GM21360 (cell line): ENCODE data around the gene CD59.

Experiments used
- ATAC-seq: cut with Tn5 transposase; IDR thresholded peaks from one replicate; pipeline ENCODE4 v1.9.1; 2021; ENCODE audit warnings: mild to moderate bottlenecking, moderate library complexity; ENCODE audit not compliant: unreplicated experiment

The CD59 gene, protein sequence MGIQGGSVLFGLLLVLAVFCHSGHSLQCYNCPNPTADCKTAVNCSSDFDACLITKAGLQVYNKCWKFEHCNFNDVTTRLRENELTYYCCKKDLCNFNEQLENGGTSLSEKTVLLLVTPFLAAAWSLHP

DNA sequence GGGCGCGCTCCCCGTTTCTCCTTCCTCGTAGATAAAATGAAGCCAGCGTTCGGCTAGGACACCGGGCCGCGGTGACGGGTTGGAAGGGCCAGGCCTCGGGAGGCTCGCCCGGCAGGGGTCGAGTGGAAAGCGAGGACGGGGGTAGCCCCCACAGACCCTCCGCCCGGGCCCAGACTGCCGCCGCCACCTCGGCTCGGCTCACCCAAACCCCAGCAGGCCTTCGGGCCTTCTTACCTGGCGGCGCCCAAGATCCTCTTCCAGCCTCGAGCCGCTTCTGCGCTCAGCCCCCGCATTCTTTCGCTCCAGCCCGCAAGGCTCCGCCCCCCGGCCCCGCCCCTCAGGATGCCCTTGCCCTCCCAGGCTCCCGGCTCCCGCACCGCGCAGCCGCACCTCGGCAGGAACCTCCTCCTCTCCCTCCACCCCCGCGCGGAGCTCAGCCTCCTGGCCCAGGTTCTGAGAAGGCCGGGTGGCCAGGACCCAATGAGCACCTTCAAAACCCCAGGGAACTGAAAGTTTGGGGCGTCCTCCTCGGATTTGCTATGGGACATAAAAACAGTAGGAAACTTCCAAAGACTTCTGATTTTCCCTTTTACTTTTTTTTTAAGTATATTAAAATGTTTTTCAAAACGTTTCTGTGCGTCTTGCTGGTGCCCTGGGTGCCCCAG is at the start of gene CD59:
CD59 (minus strand) TSS at position 276 of the 665 bp plus-strand sequence. CDS start 13,978 bp downstream, outside the sequence.
- peak; percentile 68 for ATAC-seq

DNA sequence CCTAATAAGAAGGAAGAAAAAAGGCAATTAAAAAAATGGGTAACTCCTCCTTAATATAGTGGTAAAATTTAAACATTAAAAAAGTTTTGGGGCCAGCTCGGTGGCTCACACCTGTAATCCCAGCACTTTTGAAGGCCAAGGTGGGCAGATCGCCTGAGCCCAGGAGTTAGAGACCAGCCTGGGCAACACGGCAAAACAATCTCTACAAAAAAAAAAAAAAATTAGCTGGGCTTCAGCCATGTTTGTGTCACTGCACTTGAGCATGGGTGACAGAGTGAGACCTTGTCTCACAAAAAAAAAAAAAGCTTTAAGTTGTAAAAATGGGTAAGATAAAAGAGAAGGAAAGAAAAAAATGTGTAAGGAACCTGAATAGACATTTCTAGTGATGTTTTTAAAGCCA is 49.4 kb upstream of the CD59 start:
- no peak for ATAC-seq

DNA sequence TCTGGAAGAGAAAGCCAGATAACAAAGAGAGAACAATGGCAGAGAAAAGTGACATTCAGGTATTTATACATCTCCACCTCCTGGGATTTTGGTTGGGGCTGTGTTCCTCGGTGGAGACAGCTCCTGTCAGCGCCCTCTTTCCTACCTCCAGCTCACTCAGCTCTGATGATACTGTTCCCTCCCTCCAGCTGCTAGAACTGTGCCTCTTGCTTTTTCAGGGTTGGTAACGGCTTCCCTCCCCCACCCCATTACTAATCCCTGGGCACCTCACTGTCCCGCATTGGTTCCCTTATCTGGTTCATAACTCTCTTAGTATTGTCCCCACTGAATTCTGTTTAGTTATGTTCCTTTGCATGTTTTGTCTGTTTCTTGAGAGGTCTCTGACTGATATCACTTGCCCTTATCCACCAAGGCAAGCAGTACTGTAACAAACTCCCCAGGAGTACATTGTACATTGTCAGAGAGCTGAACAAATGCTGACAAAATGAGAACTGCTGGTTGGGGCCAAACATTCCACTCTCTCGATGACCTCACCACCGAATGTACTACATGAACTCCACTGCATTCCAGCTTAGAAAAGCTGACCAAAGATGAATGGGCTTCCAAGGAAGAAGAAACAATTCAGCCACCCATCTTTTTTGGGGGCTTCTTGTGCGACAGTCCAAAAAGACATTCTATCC is 43.8 kb upstream of the CD59 start:
- no peak for ATAC-seq

DNA sequence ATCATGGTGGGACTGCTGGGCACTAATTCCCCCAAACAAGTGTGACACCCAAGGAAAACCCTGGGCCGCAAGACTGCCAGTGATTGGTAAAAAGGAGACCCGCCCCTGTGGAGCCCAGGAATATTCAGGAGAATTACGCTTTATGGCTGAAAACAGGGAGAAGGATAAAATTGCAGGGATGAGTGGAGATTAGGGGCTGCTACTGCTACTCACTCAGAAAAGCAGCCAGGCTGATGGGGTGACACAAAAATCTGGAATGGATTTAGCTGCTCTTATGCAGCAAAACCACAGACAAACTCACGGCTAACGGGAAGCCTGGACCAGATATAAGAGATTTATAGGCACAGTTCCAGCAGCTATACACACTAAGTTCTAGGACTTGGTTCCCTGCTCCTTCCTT is 42.5 kb upstream of the CD59 start:
- no peak for ATAC-seq

DNA sequence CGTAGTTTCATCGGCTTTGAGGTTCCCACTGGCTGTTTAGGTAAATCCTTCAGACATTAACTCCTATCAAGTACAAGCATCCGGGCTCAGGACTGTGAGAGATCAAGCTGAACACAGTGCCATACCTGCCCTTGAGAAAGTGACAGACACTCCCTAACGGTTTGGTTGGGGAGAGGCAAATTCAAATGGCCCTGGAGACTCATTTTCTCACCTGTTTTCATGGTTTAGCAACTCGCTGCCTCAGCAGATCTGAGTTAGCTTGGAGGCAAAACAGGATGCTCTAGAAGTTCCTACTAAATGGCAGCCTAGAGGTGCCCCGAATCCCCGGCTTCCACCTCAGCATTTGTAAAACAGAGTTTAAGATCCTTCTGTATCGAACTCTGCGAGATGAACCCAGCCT is 41.7 kb upstream of the CD59 start:
- no peak for ATAC-seq

DNA sequence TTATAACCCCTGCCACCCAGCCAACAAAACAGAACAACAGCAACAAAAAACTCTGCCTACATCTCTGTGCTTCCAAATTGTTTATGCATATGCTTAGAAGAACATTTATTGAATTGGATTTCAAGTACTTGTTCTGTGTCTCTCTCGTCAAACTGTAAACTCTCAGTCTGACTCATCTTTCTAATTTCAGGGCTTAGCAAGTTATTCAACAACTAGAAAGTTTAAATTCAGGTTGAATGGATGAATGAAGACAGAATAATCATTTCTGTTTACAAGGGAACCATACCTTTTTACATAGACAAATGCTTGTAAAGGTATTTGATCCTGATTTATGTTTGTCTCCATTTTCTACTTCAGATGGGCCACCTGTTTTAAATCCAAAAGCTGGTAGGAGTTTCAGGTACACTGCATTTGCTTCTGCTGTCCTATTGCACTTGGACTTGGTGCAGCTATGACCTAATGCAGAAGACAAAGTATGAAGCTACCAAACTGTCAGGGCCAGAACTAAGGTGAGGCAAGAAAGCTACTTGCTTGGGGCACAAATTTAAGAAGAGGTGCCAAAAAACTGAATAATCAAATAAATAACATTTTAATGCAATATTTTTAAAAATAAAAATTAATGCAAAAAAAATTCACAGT is 39.7 kb upstream of the CD59 start:
- ATAC-seq, result no peak

DNA sequence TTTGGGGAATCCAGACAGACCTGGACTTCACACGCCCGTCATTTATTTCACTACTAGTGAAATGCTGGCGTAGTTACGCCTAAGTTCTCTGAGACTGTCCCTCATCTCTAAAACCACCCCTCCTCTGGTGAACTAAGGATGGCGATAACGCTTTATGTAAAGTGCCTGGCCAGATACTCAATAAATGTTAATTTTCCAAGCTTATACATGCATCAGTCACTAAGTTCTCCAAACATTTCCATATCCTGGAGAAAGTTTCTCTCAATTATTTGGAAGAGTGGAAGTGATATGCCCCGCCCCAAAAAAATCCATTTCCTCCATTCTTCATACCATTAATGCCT is 39.2 kb upstream of the CD59 start:
- no peak for ATAC-seq

DNA sequence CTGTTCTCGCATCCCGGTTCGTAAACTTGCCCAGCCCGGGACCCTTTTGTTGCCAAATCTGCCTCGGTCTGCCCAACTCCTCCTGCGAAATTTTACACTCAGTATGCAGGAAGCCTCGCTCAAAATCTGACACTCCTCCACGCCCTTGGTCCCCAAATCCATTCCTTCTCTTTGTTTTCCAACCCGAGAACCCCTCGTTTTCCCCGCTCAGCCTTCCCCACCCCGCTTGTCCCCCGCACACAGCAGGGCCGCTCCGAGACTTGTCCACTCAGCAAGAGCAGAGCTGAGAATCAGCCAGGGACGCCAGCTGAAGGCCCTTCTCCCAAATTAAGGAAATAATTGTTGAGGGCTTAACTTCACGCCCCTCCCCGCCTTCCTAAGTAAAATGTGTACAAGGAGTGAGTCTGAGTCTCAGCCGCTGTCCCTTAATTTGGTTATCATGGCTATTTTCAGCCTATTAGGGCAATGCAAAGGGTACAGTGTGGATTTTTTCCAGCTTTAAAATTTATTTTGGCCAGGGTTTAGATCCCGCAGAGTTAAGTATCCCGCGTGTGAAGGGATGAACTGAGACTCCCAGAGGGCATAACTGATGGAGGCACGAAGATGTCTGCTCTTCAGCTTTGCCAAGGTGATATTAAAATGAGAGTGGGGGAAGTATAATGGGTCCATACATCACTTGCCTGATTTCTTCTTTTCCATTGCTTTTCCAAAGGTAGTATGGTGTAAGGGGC is 38.7 kb upstream of the CD59 start:
- ATAC-seq, result no peak

DNA sequence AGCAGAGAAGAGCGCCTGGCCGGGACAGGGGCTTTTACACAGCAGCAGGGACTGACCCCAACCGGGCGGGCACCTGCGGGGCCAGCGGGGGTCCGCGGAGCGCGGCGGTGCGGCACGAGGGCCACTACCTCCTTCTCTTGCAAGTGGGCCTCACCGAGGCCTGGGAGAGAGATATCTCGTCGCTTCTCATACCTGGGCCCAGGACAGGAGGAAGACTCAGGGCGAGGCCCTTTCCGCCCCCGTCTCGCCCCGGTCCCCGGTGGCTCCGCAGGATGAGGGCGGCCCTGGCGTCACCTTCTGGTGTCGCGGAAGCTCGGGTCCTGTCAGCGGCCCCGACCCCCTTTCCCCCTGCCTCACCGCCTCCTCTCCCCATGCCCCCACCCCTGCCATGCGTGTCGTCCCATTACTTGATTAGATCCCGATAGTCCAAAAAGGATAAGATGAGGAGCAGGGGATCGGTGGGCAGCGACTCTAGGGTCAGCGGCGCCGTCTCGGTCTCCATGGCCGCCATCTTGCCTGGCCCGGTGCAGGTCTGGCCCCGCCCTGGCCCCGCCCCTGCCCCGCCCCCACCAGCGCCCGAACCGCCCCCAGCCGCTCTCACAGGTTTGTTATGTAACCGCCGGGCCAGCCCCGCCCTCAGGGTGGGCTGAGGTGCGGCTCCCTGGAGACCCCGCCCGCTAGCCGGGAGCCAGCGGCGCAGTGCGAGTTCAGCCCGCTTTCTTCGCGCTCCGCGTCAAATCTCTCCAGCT is 37.9 kb upstream of the CD59 start, which contains the start of gene FBXO3:
FBXO3 (minus strand) TSS at position 534 of the 749 bp plus-strand sequence; CDS start at position 511, 23 bp downstream.
- ATAC-seq, result peak; percentile 81

DNA sequence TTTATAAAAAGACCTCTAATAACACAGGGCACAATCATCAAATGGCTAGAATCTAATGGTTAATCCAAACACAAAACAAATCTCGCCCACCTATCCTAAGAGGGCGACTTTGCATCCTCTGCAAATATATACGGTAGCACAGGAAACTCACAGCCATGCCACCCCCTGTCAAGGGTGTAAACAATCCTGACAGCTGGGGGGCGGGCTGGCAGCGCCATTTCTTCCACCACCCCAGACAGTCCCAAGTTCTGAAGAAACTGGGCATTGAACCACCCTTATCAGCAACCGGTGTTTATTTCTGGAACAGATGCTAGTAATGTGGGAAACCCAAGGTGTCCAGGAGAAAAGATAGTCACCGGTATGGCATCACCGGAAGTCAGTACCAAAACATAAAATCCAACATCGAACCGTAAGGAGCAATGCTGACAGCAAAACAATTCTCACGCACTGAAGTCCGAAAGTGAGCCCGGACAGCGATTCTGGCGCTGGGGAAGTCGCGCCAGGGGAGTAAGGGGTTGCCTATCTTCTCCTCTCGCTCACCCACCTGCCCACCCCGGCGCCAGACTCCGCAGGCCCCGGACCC is 37.3 kb upstream of the CD59 start:
- ATAC-seq, result peak; percentile 20

DNA sequence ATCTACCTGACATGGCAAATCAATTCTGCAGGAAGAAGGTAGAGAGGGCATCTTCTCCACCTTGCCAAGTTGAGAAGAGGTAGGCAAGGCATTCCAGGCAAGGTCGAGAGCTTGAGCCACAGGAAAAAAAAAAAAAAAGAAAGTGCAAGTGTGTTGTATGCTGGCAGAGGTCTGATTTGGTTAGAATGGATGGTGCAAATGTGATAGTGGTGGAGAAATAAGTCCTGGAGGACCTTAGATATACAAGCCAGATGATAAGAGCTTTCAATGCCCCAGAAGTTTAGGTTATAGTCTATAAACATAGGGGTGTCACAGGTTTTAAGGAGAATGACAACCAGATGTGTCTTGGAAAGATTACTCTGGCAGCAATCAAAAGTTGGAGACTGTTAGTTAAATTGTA is 36.6 kb upstream of the CD59 start:
- no peak for ATAC-seq

DNA sequence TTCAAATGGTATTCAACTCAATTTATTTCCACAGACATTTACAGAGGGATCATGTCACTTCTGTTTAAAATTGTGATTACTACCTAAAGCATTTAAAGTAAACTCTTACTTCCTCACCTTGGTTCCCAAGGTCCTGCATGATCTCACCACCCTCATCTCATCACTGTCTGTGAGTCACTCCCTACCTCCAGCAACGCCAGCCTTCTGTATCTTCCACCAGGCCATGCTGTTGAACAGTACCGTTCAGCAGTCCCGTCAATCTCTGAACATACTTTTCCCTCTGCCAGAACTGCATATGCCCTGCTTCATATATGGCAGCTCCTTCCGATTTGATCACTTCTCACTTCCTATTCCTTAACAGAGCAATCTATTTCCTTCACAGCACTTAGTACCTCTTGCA is 36.1 kb upstream of the CD59 start:
- ATAC-seq, result no peak

DNA sequence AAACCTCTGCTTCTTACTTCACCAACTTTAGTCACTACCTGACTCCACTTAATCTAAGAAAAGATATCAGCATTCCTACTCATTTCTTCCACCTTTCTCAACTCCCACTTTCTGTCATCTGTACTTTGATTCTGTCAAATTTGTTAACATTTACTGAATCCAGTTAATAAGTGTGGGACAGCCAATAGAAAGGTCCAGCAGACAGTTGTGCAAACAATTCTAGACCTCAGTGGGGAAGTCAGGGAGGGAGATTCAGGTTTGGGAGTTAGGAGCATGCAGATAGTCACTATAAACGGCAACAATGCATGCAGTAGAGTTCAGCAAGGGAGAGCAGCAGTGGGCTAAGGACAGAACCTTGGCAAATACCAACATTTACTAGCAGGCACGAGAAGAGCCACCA is 34.0 kb upstream of the CD59 start:
- no peak for ATAC-seq

DNA sequence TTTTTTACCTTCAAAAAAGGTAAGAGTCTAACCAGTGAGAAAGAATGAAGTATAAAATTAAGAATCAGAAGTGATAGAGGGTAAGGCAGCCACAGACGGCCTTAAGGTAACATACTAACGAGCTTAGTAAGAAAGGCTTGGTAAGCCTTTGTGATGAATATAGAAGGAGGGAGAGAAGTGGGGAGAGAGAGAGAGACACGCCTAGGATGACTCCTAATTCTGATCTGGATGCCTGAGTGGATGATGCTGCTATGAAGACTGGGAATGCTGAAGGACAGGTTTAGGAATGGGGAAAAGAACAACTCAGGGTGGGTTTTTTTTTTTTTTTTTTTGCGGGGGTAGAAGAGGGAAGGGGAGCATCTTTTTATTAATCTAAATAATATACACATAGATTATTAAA is 33.3 kb upstream of the CD59 start:
- ATAC-seq, result no peak

DNA sequence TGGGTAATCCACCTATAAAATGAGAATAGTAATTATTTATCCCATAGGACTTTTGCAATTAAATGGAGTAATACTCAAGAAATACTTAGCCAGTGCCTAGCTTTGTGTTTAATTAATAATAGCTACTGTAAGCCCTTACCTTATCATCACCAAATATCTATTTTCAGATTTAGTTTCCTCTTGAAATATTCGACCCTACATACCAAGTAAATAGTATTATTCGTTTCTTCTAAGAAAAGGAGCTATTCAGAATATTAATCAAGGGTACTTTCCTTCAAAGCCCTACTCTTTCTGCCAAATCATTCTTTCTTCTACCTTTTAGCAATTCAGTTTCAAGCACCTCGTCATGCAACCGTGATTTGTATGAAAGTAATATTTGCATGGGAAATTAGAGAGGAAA is 31.4 kb upstream of the CD59 start:
- no peak for ATAC-seq

DNA sequence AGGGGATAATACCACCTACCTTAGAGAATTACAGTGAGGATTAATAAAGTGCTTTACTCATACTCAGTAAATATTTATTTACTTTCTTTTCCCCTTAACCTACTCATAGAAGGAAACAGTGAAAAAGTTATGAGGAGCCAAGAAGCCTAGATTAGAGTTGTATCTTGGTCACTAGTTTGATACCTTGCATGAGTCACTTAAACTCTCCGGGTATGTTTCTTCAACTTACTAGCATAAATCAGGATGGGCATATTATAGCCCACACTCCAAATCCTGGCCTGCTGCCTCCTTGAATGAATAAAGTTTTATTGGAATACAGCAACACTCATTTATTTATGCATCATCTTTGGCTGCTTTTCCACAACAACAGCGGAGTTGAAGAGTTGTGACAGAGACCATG is 29.9 kb upstream of the CD59 start:
- ATAC-seq, result no peak

DNA sequence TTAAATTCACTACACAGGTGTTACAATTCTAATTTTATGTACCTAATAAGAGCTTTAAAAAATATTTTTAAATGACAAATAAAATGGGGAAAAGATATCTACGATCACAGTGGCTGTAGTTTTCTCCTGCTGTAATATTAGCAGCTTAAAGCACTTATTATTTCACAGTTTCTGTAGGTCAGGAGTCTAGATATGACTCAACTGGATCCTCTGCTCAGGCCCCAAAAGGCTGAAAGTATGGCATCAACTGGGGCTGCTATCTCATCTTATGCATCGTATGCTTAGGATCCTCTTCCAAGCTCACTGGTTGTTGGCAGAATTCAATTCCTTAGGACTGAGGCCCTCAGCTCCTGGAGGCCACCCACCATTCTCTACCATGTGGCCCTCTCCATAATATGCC is 25.2 kb upstream of the CD59 start:
- ATAC-seq, result peak; percentile 71

DNA sequence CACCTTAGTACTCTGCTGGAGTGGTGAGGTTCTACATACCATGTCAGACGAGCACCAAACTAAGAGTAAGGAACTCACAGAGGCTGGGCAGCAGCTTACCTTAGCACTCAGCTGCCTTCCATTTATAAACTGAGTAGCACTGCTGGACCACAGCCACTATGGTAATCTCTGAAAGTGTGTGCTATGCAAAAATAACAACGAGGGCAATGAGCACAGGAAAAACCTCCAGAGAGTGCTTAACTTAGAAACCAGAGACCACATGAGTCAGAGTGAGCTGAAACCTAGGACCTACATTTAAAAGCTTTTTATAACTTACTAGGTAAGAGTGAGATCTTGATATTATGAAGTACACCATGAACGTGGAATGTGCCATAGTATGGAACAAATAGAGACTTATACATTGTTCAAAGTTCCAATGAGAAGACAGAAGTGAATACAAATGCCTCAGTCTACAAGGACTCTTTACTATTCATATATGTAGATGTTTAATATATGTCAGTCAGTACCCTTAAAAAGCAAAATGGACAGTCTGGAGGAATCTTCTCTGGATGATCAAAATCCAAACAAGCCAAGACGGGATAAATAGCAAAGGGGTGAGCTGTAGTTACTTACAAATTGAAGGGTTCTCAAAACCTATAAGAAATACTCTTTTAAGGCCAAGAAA is 17.2 kb upstream of the CD59 start:
- ATAC-seq, result peak; percentile 96

DNA sequence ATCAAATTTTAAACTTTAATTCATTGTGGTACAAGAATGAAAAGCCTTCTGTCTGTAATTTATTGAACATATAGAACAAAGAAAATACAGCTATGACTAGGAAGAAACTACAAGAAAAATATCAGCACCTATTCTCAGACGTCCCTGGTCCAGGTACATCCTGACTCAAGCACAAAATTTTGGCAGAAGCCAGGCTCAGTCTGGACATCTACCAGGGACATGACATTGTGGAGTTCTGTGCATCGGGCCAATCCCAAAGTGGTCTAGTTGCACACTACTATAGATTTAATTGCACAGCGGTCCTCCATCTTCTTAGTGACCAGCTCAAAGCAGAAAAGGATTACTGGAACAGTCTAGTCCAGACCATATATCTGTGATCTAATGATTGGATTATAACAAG is 15.7 kb upstream of the CD59 start:
- no peak for ATAC-seq

DNA sequence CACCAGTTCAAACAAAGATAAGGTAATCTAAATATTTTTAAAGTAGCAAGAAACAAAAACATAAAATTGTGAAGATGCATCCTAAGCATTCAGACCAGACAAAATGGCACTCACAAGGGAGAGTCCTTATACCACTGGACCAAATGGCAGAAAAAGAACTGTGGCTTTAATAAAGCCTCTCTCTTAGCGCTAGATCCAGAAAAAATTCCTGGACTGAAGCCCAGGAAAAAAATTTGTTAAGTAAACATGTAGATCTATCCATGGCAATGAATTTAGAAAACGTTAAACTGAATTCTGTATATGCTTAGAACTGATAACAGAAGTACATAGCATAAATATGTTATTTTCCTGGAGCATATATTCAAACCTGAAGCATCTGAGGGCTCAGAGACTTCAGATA is 11.8 kb upstream of the CD59 start:
- no peak for ATAC-seq
